Mammary epithelial cell (primary cell): ENCODE measurements around the gene CDH4.

Experiments used
- CTCF ChIP-seq, 2 donors: IDR thresholded peaks in 1 of 2; conservative IDR thresholded peaks in 1 of 2; 2 replicates each; pipeline ENCODE4 v1.5.1; 2011 to 2012; ENCODE audit warnings: inconsistent platforms in 2 of 2, low read length in 2 of 2, mild to moderate bottlenecking in 2 of 2, control low read depth in 1 of 2, low read depth in 1 of 2; ENCODE audit not compliant: insufficient read depth in 1 of 2; ENCODE audit errors: extremely low read depth in 1 of 2
- EZH2 ChIP-seq: IDR thresholded peaks from 2 replicates; pipeline ENCODE4 v1.6.1; 2012; ENCODE audit warnings: low read length, inconsistent platforms, borderline replicate concordance

- TF ChIP-seq CTCF (conservative IDR thresholded peaks at IDR 0.05 in 1 of 2, IDR thresholded peaks at IDR 0.05 in 1 of 2; ENCODE audit: extremely low read depth in 1 of 2, insufficient read depth in 1 of 2, low read depth in 1 of 2, low read length in 2 of 2) (no peak), EZH2 (no peak)
These were observed 285.4 kb downstream of the CDH4 start for GRCh38 chr20:61537239-61538182.
